Head of caudate nucleus (tissue), 42 donors: ENCODE data around the gene CSNK1G1.
"Not testable (repeated sequence)": the region's sequence is repeated elsewhere in the genome, so short reads cannot be mapped to it uniquely, and the experiment has no call there.

Source experiments
- DNase-seq, 42 donors: peaks; one replicate each; pipeline versions ENCODE4 v3.0.0 to v3.0.0-alpha.2; 2020 to 2021; ENCODE audit warnings: mixed read lengths in 7 of 42
- intact Hi-C: fragments of 100-400 bp; cut with DNase I; formaldehyde crosslinking; loops from one replicate; pipeline ENCODE4 v1.15.0; 2022

Gene CSNK1G1

DNA sequence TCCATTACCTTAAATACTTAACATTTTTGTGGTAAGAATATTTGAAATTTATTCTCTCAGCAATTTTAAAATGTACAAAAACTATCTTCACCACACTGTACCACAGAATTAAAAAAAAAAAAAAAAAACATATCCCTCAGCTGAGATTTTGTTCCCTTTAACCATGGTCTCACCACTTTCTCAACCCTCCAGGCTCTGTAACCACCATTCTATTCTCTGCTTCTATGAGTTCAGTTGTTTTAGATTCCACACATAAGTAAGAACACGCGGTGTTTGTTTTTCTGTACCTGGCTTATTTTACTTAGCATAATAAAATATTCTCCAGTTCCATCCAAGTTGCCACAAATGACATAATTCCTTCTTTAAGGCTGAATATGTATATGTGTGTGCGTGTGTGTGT lies 41.5 kb downstream of the CSNK1G1 start:
- intact Hi-C loops = no loop called here
- DNase-seq = no peak

DNA sequence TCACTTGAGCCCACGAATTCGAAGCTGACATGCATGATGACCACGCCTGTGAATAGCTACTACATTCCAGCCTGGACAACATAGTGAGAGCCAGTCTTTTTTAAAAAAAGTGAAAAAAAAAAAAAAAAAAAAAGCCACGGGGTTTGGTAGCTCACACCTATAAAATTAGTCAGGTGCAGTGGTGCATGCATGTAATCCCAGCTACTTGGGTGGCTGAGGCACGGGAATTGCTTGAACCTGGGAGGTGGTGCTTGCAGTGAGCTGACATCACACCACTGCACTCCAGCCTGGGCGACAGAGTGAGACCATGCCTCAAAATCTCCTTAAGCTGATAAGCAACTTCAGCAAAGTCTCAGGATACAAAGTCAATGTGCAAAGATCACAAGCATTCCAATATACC lies 44.4 kb downstream of the CSNK1G1 start:
- no peak for DNase-seq
- intact Hi-C loops = no loop called here

DNA sequence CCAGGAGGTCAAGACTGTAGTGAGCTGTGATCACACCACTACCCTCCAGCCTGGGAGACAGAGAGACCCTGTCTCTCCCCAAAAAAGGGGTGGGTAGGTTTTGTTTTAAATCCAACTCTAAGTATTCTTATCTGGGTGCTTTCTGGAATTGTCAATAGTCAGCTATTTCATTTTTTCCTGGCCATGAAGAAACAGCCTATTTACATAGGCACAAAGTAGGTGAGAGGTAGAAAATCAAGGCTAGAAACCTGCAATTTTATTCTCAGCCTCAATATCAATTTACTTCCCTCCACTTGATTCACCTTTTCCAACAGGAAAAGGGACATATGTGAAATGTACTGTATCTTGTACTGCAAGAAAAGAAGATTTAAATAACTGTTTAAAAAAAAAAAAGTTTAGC lies 45.9 kb downstream of the CSNK1G1 start:
- intact Hi-C loops = no loop called here
- no peak for DNase-seq

DNA sequence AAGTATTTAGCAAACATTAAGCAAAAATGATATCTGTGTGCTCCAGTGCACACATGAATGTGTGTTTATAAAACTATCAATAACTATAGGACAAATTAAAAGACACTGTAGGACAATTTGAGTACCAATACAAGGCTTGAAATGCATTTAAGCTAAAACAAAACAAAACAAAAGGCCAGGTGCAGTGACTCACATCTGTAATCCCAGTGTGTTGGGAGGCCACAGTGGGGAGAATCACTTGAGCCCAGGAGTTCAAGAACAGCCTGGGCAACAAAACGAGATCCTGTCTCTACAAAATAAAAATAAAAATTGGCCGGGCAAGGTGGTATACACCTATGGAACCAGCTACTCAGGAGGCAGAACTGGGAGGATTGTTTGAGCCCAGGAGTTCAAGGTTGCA lies 50.7 kb downstream of the CSNK1G1 start:
- DNase-seq = no peak
- intact Hi-C loops = no loop called here

DNA sequence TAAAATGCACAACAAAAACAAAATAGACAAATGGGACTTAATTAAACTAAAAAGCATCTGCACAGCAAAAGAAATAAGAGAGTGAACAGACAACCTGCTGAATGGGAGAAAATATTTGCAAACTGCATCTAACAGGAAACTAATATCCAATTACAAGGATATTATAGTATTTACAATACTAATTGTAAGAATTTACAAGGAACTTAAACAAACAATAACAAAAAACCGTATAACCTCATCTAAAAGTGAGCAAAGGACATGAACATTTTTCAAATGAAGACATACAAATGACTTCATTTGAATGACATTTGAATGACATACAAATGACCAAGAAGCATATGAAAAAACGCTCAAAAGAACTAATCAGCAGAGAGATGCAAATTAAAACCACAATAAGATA lies 66.4 kb downstream of the CSNK1G1 start:
- no peak for DNase-seq
- intact Hi-C loops = no loop called here

DNA sequence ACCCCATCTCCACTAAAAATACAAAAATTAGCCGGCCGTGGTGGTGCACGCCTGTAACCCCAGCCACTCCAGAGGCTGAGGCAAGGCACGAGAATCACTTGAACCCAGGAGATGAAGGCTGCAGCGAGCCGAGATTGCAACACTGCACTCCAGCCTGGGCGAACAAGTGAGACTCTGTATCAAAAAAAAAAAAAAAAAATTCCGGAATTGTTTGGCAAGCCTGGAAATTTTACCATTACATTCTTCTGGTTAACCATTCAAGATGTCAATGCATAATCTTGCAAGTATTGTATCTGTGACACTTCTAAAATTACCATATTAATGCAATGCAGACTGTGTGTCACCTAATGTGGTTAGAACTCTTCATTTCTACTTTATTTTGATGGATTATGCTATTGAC lies 67.0 kb downstream of the CSNK1G1 start:
- DNase-seq = no peak
- intact Hi-C loops = no loop called here

DNA sequence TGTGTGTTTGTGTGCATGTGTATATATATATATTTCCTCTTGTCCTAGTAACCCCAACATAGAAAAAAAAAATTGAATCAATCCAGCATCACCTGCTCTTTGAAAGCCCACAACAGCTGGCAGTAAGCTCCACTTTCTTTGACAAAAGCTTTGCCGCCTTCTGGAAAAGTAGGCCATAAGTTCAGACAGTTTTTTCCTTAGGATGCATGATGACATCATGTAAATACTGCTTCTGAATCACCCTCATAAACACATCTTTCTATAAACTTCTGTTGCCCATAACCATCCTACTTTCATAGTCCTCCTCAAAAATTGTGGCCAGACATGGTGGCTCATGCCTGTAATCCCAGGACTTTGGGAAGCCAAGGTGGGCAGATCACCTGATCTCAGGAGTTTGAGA lies 67.4 kb downstream of the CSNK1G1 start:
- intact Hi-C loops = no loop called here
- DNase-seq = no peak

DNA sequence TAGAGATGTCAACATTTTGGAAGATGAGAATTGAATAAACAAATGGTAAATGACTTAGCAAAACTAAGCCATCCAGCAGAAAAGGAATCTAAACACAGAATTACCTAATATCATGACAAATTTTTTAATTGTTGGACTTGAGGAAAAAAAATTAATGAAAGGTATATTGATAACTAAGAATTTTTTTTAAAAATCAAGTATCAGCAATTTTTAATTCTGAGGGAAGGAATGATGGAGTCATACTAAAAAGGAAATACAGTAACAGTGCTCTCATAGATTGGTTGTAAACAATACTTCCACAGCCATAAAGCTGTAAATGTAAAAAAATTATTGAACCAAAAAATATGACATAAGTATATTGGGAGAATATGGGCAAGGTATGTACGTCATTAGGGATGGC lies 68.0 kb downstream of the CSNK1G1 start:
- no peak for DNase-seq
- intact Hi-C loops = no loop called here

DNA sequence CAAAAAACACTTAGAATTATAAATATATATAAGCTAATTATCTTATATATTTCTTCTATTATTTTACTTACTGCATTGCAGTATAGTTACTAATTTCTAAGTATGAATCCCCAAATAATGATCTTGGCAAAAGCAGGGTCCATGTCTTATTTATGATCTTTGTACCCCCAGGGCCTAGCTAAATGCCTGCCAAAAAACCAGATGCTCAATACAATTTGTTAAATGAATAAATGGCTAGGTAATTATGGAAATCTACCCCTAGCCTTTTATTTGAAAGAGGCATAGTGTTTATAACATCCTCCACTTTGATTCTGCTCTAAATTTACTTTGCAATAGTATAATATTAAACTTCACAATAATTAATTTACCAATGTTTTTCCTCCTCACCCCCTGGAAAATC lies 69.5 kb downstream of the CSNK1G1 start:
- no peak for DNase-seq
- intact Hi-C loops = no loop called here

DNA sequence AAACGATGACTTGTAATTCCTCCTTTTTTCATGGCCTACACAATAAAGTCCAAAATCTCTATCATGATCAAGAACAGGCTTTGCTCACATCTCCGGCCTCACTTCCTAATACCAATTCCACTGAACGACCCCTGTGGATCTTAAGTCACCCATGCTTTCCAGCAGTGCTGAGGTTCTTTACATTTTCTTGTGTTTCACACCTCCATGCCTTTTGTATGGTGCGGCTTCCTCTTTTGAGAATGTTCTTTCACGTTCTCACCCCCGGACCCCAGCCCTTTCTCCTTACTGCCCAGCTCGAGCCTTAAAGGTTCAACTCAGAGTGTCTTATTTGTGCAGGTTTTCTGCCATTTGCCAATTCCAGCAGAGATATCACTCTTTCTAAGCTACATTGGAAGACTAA lies 70.1 kb downstream of the CSNK1G1 start:
- intact Hi-C loops = no loop called here
- DNase-seq = no peak

DNA sequence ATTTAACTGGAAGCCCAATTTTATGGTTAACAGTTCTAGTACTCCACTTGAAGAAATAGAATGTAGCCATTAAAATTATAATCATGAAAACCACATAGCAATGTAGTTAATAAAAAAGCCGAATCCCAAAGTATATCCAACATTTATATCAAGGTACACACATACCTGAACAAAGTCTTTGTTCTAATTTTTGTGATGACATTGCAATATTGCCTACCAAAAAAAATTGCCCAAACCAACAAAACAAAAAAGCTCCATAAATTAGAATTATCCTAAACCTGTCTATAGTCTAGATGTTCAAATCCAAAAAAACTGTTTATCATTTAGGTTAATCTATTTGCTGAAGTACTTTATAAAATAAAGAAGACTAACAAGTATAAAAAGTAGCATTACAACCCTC lies 70.8 kb downstream of the CSNK1G1 start:
- intact Hi-C loops = no loop called here
- no peak for DNase-seq

DNA sequence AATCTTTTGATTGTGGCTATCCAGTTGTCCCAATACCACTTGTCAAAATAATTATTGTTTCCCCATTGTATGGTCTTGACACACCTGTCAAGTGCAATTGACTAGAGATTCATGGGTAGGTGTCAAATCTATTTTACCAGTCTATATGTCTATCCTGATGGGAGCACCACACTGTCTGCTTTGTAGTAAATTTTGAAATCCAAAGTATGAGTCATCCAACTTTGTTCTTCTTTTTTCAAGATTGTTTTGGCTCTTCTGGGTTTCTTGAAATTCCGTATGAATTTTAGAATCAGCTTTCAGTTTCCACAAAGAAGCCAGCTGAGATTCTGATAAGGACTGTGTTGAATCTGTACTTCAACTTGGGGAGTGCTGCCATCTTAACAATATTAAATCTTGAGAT lies 71.9 kb downstream of the CSNK1G1 start:
- no peak for DNase-seq
- intact Hi-C loops = no loop called here

DNA sequence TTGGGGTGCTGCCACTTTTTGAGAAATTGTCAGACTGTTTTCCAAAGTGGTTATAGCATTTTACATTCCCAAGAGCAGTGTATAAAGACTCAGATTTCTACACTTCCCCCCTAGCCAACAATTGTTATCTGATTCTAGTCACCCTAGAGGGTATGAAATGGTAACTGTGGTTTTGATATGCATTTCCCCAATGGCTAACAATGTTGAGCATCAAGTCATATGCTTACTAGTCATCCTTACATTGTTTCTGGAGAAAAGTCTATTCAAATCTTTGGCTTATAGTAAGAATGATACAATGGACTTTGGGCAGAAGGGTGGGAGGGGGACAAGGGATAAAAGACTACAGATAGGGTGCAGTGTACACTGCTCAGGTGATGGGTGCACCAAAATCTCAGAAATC lies 73.3 kb downstream of the CSNK1G1 start:
- intact Hi-C loops = no loop called here
- no peak for DNase-seq

DNA sequence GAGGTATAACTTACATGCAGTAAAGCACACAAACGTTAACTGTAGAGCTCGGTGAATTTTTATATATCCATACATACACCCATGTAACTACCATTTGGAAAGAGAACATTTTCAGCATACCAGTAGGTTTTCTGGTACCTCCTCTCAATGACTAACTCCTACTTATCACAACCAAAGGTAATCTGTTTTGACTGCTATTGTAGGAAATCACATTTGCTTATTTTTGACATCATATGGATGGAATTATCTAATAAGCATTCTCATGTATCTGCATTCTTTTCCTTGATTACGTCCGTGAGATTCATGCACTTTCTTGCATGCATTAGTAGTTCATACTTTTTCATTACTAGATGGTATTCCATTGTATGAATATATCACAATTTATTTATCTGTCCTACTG lies 76.8 kb downstream of the CSNK1G1 start:
- DNase-seq = no peak
- intact Hi-C loops = no loop called here

DNA sequence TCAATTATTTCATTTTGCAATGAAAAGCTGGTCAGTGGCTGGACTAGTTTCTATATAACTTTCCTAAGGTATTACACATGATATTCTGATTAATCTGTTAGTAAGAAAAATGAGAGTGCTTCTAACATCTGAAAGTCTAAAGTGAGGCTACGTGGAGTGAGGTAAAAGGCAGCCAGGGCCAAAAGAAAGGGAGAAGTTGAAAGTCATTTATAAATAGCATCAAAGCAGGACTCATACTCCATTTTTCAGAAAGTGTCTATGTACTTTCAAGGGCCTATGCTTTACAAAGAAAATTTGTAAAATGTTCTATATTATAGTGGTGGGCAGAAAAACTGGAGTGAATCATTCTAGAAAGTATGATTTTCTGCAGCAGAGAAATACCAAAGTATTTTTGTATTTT lies 80.0 kb downstream of the CSNK1G1 start:
- intact Hi-C loops = no loop called here
- no peak for DNase-seq

DNA sequence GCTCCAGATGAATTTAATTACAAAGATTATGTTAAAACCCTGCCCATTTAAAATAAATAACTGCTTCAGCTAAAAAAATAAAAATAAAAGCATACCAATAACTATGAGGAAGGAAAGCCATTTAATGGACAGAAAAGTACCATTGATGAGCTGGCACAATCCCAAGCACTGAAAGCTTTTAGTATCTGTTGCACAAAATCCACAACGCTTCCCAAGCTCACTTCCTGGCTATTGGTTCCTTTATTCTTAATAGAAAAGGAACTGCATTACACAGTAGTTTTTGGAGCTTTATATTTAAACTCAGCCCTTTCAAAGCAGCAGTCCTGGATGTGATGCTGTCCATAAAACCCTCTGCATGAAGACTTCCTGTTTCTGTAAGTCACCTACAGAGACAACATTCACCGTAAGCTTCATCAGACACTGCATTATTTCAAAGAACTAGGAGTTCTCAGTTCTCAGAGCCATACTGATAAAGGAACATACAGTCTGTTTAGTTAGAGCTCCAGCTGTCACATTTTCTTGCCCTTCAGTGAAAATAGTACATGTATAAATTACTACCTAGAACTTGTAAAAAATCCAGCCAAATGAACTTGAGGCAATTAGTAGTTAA lies 81.5 kb downstream of the CSNK1G1 start:
- intact Hi-C loops = no loop called here
- no peak for DNase-seq

DNA sequence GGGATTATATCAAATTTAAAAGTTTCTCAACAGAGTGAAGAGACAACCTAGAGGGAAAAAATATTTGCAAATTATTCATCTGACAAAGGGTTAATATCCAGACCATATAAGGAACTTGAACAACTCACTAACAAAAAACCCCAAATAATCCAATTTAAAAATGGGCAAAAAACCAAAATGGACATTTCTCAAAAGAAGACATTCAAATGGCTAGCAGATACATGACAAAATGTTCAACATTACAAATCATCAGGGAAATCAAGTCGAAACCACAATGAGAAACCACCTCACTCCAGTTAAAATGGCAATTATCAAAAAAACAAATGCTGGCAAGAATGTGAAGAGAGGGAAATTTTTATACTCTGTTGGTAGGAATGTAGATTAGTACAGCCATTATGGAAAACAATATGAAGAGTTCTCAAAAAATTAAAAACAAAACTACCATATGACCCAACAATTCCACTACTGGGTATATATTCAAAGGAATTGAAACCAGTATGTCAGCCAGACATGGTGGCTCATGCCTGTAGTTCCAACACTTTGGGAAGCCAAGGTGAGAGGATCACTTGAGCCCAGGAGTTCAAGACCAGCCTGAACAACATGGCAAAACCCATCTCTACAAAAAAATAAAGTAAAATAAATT lies 88.5 kb downstream of the CSNK1G1 start:
- intact Hi-C loops = no loop called here
- DNase-seq = no peak

DNA sequence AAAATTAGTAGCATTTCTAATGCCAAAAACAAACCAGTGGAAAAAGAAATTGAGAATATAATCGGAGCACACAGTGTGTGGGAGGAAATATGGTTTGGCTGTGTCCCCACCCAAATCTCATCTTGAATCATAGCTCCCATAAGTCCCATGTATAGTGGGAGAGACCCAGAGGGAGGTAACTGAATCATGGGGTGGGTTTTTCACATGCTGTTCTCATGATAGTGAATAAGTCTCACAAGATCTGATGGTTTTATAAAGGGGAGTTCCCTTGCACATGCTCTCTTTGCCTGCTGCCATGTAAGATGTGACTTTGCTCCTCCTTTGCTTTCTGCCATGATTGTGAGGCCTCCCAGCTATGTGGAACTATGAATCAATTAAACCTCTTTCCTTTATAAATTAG lies 90.8 kb downstream of the CSNK1G1 start:
- DNase-seq, intact Hi-C loops: not testable (repeated sequence)

DNA sequence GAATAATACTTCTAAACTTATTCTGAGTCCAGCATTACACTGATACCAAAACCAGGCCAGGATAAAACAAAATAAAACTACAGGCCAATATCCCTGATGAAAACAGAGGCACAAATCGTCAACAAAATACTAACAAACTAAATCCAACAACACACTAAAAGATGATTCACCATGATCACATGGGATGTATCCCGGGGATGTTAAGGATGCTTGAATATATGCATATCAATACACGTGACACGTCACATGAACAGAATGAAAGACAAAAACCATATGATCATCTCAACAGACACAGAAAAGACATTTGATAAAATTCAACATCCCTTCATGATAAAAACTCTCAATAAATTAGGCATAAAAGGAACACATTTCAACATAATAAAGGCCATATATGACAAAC lies 91.5 kb downstream of the CSNK1G1 start:
- intact Hi-C loops = no loop called here
- no peak for DNase-seq

DNA sequence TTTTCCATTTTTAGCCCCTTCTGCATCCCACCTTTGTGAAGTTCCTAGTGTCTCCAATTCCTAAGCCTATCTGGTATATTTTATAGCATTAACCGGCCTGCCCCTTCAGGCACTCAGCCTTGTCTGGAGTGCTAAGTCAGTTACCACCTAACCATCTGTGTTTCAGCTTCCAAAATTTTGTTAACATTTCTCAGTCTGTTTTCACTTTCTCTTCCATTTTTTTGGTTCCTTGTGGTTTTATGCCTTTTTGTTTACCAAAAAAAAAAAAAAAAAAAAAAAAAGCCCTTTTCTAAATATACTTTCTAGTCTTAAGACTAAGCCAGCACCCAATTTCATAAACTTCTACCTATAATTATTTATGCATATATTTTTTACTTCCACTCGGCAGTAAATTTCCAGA lies 92.4 kb downstream of the CSNK1G1 start:
- intact Hi-C loops = no loop called here
- DNase-seq = no peak

DNA sequence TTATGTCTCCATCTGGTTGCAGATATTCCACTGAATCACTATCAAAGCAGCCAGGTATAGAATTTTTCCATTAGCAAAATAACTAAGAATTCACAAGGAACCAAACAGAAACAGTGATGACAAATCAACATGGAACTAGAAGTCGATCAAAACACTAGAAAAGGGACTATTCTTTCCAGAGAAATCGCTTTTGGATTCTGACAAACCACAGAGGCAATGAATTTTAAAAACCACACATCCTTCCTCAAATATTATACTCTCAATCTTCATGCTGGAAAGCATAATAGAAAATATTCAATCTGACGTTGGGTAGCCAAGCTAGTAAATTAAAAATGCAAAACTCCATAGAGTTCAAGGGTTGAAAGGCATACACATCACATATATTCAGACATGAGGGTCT lies 99.9 kb downstream of the CSNK1G1 start:
- intact Hi-C loops = no loop called here
- no peak for DNase-seq

DNA sequence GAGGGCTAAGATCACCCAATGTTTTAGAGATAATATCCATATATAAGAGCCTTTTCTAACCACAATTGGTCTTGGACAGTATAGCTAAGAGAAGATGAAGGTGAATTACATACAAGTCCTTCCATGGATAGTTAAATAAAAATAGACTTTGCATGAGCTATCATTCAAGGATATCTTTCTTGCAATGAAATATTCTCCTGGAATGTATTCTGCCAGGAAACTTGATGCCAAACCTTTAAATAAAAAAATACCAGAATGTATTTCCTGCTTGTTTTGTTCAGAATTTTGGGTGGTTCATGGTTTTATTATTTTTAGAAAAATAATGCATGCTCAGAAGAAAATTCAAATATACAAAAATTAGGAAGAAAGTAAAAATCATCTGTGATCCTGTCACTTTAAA lies 104.3 kb downstream of the CSNK1G1 start:
- DNase-seq = no peak
- intact Hi-C loops = no loop called here
